SK-N-DZ (cell line): ENCODE results near the gene IMPG2.

Experiments used
- DNase-seq: peaks from one replicate; pipeline ENCODE4 v3.0.0-alpha.2; 2015; ENCODE audit warnings: low spot score

IMPG2 gene

GRCh38 chr3:101243285-101244211 lies 76.8 kb downstream of the IMPG2 start:
- no peak for DNase-seq

GRCh38 chr3:101240719-101241399 lies 79.5 kb downstream of the IMPG2 start:
- no peak for DNase-seq

GRCh38 chr3:101235048-101235447 lies 85.3 kb downstream of the IMPG2 start:
- no peak for DNase-seq

GRCh38 chr3:101230618-101231017 lies 89.8 kb downstream of the IMPG2 start:
- DNase-seq = no peak

- DNase-seq = no peak
These were observed 90.7 kb downstream of the IMPG2 start for GRCh38 chr3:101229681-101230080.

- DNase-seq = no peak
These were observed 91.9 kb downstream of the IMPG2 start for GRCh38 chr3:101228441-101228840.

GRCh38 chr3:101224739-101225138 lies 95.6 kb downstream of the IMPG2 start:
- DNase-seq = no peak

GRCh38 chr3:101223016-101223415 lies 97.4 kb downstream of the IMPG2 start:
- DNase-seq = no peak

GRCh38 chr3:101219842-101220560 lies 100.4 kb downstream of the IMPG2 start:
- DNase-seq = no peak

- no peak for DNase-seq
These were observed 102.7 kb downstream of the IMPG2 start for GRCh38 chr3:101217472-101218245.

GRCh38 chr3:101216710-101217465 lies 103.5 kb downstream of the IMPG2 start:
- DNase-seq = no peak

GRCh38 chr3:101212730-101213129 lies 107.6 kb downstream of the IMPG2 start:
- DNase-seq = no peak

- DNase-seq = no peak
These were observed 116.1 kb downstream of the IMPG2 start for GRCh38 chr3:101204246-101204645.

- DNase-seq = no peak
These were observed 117.0 kb downstream of the IMPG2 start for GRCh38 chr3:101203411-101203810.

GRCh38 chr3:101202640-101203039 lies 117.7 kb downstream of the IMPG2 start:
- DNase-seq = no peak

GRCh38 chr3:101200461-101200860 lies 119.9 kb downstream of the IMPG2 start:
- no peak for DNase-seq

- peak; percentile 2 for DNase-seq
These were observed 124.2 kb downstream of the IMPG2 start for GRCh38 chr3:101195951-101196713.

- no peak for DNase-seq
These were observed 126.0 kb downstream of the IMPG2 start for GRCh38 chr3:101194392-101194791.

- no peak for DNase-seq
These were observed 126.4 kb downstream of the IMPG2 start for GRCh38 chr3:101193957-101194356.

GRCh38 chr3:101189796-101190195 lies 130.6 kb downstream of the IMPG2 start:
- no peak for DNase-seq
